ENCODE data around the gene CDIP1.

CDIP1 gene

GRCh38 chr16:4539716-4540284 lies 1.2 kb upstream of the CDIP1 start:
- DNase-seq (ENCODE audit: low read depth, low spot score), result no peak

- no peak for DNase-seq (ENCODE audit: low read depth, low spot score)
Measured at GRCh38 chr16:4537376-4538343, 913 bp downstream of the CDIP1 start.

- DNase-seq (ENCODE audit: low read depth, low spot score), result no peak
Measured at GRCh38 chr16:4536391-4537106, 2.0 kb downstream of the CDIP1 start.

GRCh38 chr16:4535627-4536108 lies 2.9 kb downstream of the CDIP1 start:
- DNase-seq (ENCODE audit: low read depth, low spot score), result no peak

- DNase-seq (ENCODE audit: low read depth, low spot score), result no peak
Measured at GRCh38 chr16:4534151-4534790, 4.3 kb downstream of the CDIP1 start.

- no peak for DNase-seq (ENCODE audit: low read depth, low spot score)
Measured at GRCh38 chr16:4533490-4533889, 5.1 kb downstream of the CDIP1 start.

- DNase-seq (ENCODE audit: low read depth, low spot score), result no peak
Measured at GRCh38 chr16:4532238-4532637, 6.3 kb downstream of the CDIP1 start.

GRCh38 chr16:4531811-4532210 lies 6.8 kb downstream of the CDIP1 start:
- DNase-seq (ENCODE audit: low read depth, low spot score), result no peak

GRCh38 chr16:4529085-4530060 lies 9.2 kb downstream of the CDIP1 start:
- DNase-seq (ENCODE audit: low read depth, low spot score), result no peak

- no peak for DNase-seq (ENCODE audit: low read depth, low spot score)
Measured at GRCh38 chr16:4525634-4526277, 12.8 kb downstream of the CDIP1 start.

GRCh38 chr16:4525069-4525468 lies 13.5 kb downstream of the CDIP1 start:
- no peak for DNase-seq (ENCODE audit: low read depth, low spot score)

GRCh38 chr16:4524571-4524970 lies 14.0 kb downstream of the CDIP1 start:
- DNase-seq (ENCODE audit: low read depth, low spot score), result no peak

GRCh38 chr16:4523686-4524085 lies 14.9 kb downstream of the CDIP1 start:
- no peak for DNase-seq (ENCODE audit: low read depth, low spot score)

GRCh38 chr16:4522051-4522581 lies 16.5 kb downstream of the CDIP1 start:
- DNase-seq (ENCODE audit: low read depth, low spot score), result peak; percentile 84

- DNase-seq (ENCODE audit: low read depth, low spot score), result no peak
Measured at GRCh38 chr16:4520913-4521312, 17.7 kb downstream of the CDIP1 start.

- DNase-seq (ENCODE audit: low read depth, low spot score), result no peak
Measured at GRCh38 chr16:4519274-4520058, 19.1 kb downstream of the CDIP1 start.

GRCh38 chr16:4517812-4518680 lies 20.5 kb downstream of the CDIP1 start:
- no peak for DNase-seq (ENCODE audit: low read depth, low spot score)
